ENCODE measurements around the gene SSBP2.

SSBP2 gene

GRCh38 chr5:81749192-81749560, 1.7 kb downstream of the SSBP2 start:
- no peak for TF ChIP-seq CTCF (IDR thresholded peaks at IDR 0.05; ENCODE audit: low read depth, low read length)
- peak; percentile 52 to 60 for DNase-seq (ENCODE audit: low read depth in 2 of 2)
- peak overlapping the region; percentile 69 to 86 for H3K4me3 ChIP-seq (replicated peaks in 1 of 2; ENCODE audit: low read depth in 2 of 2, low read length in 2 of 2)

GRCh38 chr5:81748556-81748955, 2.3 kb downstream of the SSBP2 start:
- TF ChIP-seq CTCF (IDR thresholded peaks at IDR 0.05; ENCODE audit: low read depth, low read length): no peak
- peak in 1 of 2 donors; percentile 12 for DNase-seq (ENCODE audit: low read depth in 2 of 2)
- no peak overlapping the region for H3K4me3 ChIP-seq (replicated peaks in 1 of 2; ENCODE audit: low read depth in 2 of 2, low read length in 2 of 2)

- DNase-seq (ENCODE audit: low read depth in 2 of 2): no peak
- H3K4me3 ChIP-seq (replicated peaks in 1 of 2; ENCODE audit: low read depth in 2 of 2, low read length in 2 of 2): no peak overlapping the region
These were observed 3.9 kb downstream of the SSBP2 start for GRCh38 chr5:81747030-81747429.

GRCh38 chr5:81740758-81741157, 10.1 kb downstream of the SSBP2 start:
- H3K4me3 ChIP-seq (replicated peaks in 1 of 2; ENCODE audit: low read depth in 2 of 2, low read length in 2 of 2): no peak overlapping the region
- no peak for DNase-seq (ENCODE audit: low read depth in 2 of 2)
- TF ChIP-seq CTCF (IDR thresholded peaks at IDR 0.05; ENCODE audit: low read depth, low read length): no peak

More at GRCh38 chr5:81747030-81747429, 3.9 kb downstream of the SSBP2 start:
- no peak for TF ChIP-seq CTCF (IDR thresholded peaks at IDR 0.05; ENCODE audit: low read depth, low read length)

GRCh38 chr5:81739291-81739690, 11.6 kb downstream of the SSBP2 start:
- DNase-seq (ENCODE audit: low read depth in 2 of 2): no peak
- no peak overlapping the region for H3K4me3 ChIP-seq (replicated peaks in 1 of 2; ENCODE audit: low read depth in 2 of 2, low read length in 2 of 2)
- TF ChIP-seq CTCF (IDR thresholded peaks at IDR 0.05; ENCODE audit: low read depth, low read length): no peak

- TF ChIP-seq CTCF (IDR thresholded peaks at IDR 0.05; ENCODE audit: low read depth, low read length): no peak
- no peak overlapping the region for H3K4me3 ChIP-seq (replicated peaks in 1 of 2; ENCODE audit: low read depth in 2 of 2, low read length in 2 of 2)
- no peak for DNase-seq (ENCODE audit: low read depth in 2 of 2)
These were observed 21.6 kb downstream of the SSBP2 start for GRCh38 chr5:81729276-81729675.

- no peak for TF ChIP-seq CTCF (IDR thresholded peaks at IDR 0.05; ENCODE audit: low read depth, low read length)
- H3K4me3 ChIP-seq (replicated peaks in 1 of 2; ENCODE audit: low read depth in 2 of 2, low read length in 2 of 2): no peak overlapping the region
- DNase-seq (ENCODE audit: low read depth in 2 of 2): no peak
These were observed 22.6 kb downstream of the SSBP2 start for GRCh38 chr5:81728301-81728700.

All from cardiac fibroblast (primary cell).